IMR-90 (cell line): ENCODE data around the gene GRIK1. TPM values are rescaled to one million over a fixed set of nuclear protein-coding genes. Genes with fewer than 3 reads are reported as not detected.

Experiments
- ATAC-seq: fragments of 200-7000 bp; cut with Tn5 transposase; 2 replicates; pipeline ENCODE4 v1.9.1; 2020; ENCODE audit warnings: low read depth, mild to moderate bottlenecking, moderate library complexity
- BruUV-seq: library from RNA; stranded (reverse); fragments of 400-500 nt; replicated peaks from 2 replicates; lab custom pipeline; 2021; lab: Mats Ljungman, UMichigan
- CTCF ChIA-PET: fragments of 300-600 bp; formaldehyde crosslinking; extraction: SDS; loops from one replicate; lab custom pipeline; 2021; ENCODE audit warnings: antibody characterized with exemption; lab: Yijun Ruan, JAX
- POLR2A ChIA-PET: fragments of 300-600 bp; sonication (Branson Sonifier 250); formaldehyde crosslinking; loops from one replicate; lab custom pipeline; 2022; ENCODE audit warnings: antibody characterized with exemption; ENCODE audit not compliant: unreplicated experiment; lab: Charles Lee
- DNase-seq: peaks from one replicate; pipeline ENCODE4 v3.0.0; 2013
- H2AFZ ChIP-seq: replicated peaks from 2 replicates; pipeline ENCODE3; 2013; ENCODE audit warnings: low read length, mild to moderate bottlenecking; ENCODE audit not compliant: poor library complexity
- H2AK5ac ChIP-seq: 2 replicates; pipeline ENCODE4 v1.6.1; 2013; ENCODE audit warnings: low read depth, low read length, inconsistent platforms
- H2AK9ac ChIP-seq: replicated peaks from 2 replicates; pipeline ENCODE3; 2013; ENCODE audit warnings: mild to moderate bottlenecking, low read depth, low read length, moderate library complexity; ENCODE audit not compliant: poor library complexity
- H2BK120ac ChIP-seq: 2 replicates; pipeline ENCODE4 v1.6.1; 2013; ENCODE audit warnings: low read depth, low read length, inconsistent platforms
- H2BK15ac ChIP-seq: 3 replicates; pipeline ENCODE4 v1.6.1; 2013; ENCODE audit warnings: low read depth, low read length, inconsistent platforms
- H2BK20ac ChIP-seq: 2 replicates; pipeline ENCODE4 v1.6.1; 2013; ENCODE audit warnings: low read depth, mild to moderate bottlenecking, inconsistent platforms, low read length, moderate library complexity
- H2BK5ac ChIP-seq: 2 replicates; pipeline ENCODE4 v1.6.1; 2013; ENCODE audit warnings: mild to moderate bottlenecking, low read depth, low read length, inconsistent platforms; ENCODE audit not compliant: poor library complexity, severe bottlenecking
- H3K14ac ChIP-seq: replicated peaks from 2 replicates; pipeline ENCODE4 v1.6.1; 2013; ENCODE audit warnings: low read depth, low read length, inconsistent platforms
- H3K18ac ChIP-seq: 2 replicates; pipeline ENCODE4 v1.6.1; 2013; ENCODE audit warnings: low read depth, low read length, control low read depth
- H3K23ac ChIP-seq: 2 replicates; pipeline ENCODE4 v1.6.1; 2013; ENCODE audit warnings: low read depth, low read length, inconsistent platforms
- H3K27ac ChIP-seq: 2 replicates; pipeline ENCODE4 v1.5.1; 2013; ENCODE audit warnings: mild to moderate bottlenecking, control low read depth, low read length; ENCODE audit not compliant: insufficient read depth
- H3K27me3 ChIP-seq: 2 replicates; pipeline ENCODE4 v1.6.1; 2013; ENCODE audit warnings: low read length; ENCODE audit not compliant: control insufficient read depth, insufficient read depth
- H3K36me3 ChIP-seq: 2 replicates; pipeline ENCODE4 v1.6.1; 2013; ENCODE audit warnings: low read length, mixed read lengths; ENCODE audit not compliant: control insufficient read depth, insufficient read depth
- H3K4ac ChIP-seq: 2 replicates; pipeline ENCODE4 v1.6.1; 2013; ENCODE audit warnings: low read depth, low read length, inconsistent platforms
- H3K4me1 ChIP-seq: 2 replicates; pipeline ENCODE4 v1.6.1; 2013; ENCODE audit warnings: low read length, mixed read lengths; ENCODE audit not compliant: control insufficient read depth, insufficient read depth
- H3K4me2 ChIP-seq: 2 replicates; pipeline ENCODE4 v1.6.1; 2013; ENCODE audit warnings: low read depth, mild to moderate bottlenecking, control low read depth, low read length, moderate library complexity
- H3K4me3 ChIP-seq: 2 replicates; pipeline ENCODE4 v1.5.1; 2013; ENCODE audit warnings: low read depth, mild to moderate bottlenecking, control low read depth, low read length, moderate library complexity; ENCODE audit not compliant: insufficient read depth
- H3K56ac ChIP-seq: 2 replicates; pipeline ENCODE4 v1.6.1; 2013; ENCODE audit warnings: low read length, inconsistent platforms; ENCODE audit not compliant: insufficient read depth; ENCODE audit errors: extremely low read depth
- H3K79me1 ChIP-seq, 2 experiments: 2 replicates each; pipeline ENCODE4 v1.6.1; 2013; ENCODE audit warnings: low read length in 2 of 2, inconsistent platforms in 1 of 2, low read depth in 1 of 2
- H3K9ac ChIP-seq: 2 replicates; pipeline ENCODE4 v1.6.1; 2013; ENCODE audit warnings: low read depth, low read length, control low read depth
- H3K9me1 ChIP-seq: 2 replicates; pipeline ENCODE4 v1.6.1; 2013; ENCODE audit warnings: low read length, inconsistent platforms; ENCODE audit not compliant: insufficient read depth
- H3K9me3 ChIP-seq: 2 replicates; pipeline ENCODE4 v1.6.1; 2013; ENCODE audit warnings: low read length; ENCODE audit not compliant: control insufficient read depth, insufficient read depth
- H4K20me1 ChIP-seq: 2 replicates; pipeline ENCODE4 v1.6.1; 2013; ENCODE audit warnings: low read length, inconsistent platforms; ENCODE audit not compliant: insufficient read depth
- H4K5ac ChIP-seq: 2 replicates; pipeline ENCODE4 v1.6.1; 2013; ENCODE audit warnings: mild to moderate bottlenecking, low read depth, low read length, control low read depth
- H4K8ac ChIP-seq, 2 experiments: 2 replicates each; pipeline ENCODE4 v1.6.1; 2013; ENCODE audit warnings: low read depth in 2 of 2, low read length in 2 of 2, control low read depth in 1 of 2, inconsistent platforms in 1 of 2
- H4K91ac ChIP-seq: 2 replicates; pipeline ENCODE4 v1.6.1; 2013; ENCODE audit warnings: low read depth, low read length, inconsistent platforms; ENCODE audit not compliant: insufficient read depth
- CEBPB ChIP-seq: IDR thresholded peaks from 2 replicates; pipeline ENCODE4 v1.6.1; 2012; ENCODE audit warnings: low read depth, low read length, improper control_type of control experiment
- RCOR1 ChIP-seq: IDR thresholded peaks from 2 replicates; pipeline ENCODE4 v1.6.1; 2012; ENCODE audit warnings: mild to moderate bottlenecking, low read length, improper control_type of control experiment; ENCODE audit not compliant: insufficient replicate concordance
- WGBS, 2 experiments: methylation state at CpG; one replicate each; pipeline versions ENCODE4 v1.1.5 to v1.1.7; 2013; ENCODE audit warnings: missing lambda C conversion rate in 2 of 2; ENCODE audit not compliant: insufficient read length in 1 of 2; ENCODE audit errors: extremely low coverage in 2 of 2; 5-methylcytosine and 5-hydroxymethylcytosine counted together
- dilution Hi-C: fragments of 300-500 bp; cut with HindIII; formaldehyde crosslinking; loops from one replicate; pipeline ENCODE4 v1.14.3; 2018; ENCODE audit warnings: low sequenced_read_pairs; ENCODE audit not compliant: unreplicated experiment
- in situ Hi-C: fragments of 300-500 bp; cut with MboI; formaldehyde crosslinking; loops from 3 replicates; pipeline ENCODE4 v1.14.3; 2019; ENCODE audit warnings: low sequenced_read_pairs, inconsistent platforms, mixed read lengths
- intact Hi-C: fragments of 100-400 bp; cut with micrococcal nuclease; formaldehyde crosslinking; loops from 2 replicates; pipeline ENCODE4 v1.10.0; 2022
- polyA plus RNA-seq, 3 experiments: library from polyadenylated mRNA; depleted of rRNA; stranded (reverse); fragments of >200 nt; gene quantifications; 2 replicates each; pipeline ENCODE4 v1.2.3, GENCODE V29; 2012; ENCODE audit warnings: low replicate concordance in 1 of 3
- total RNA-seq: library from RNA; depleted of rRNA; stranded (reverse); fragments of >200 nt; gene quantifications from 2 replicates; pipeline ENCODE4 v1.2.3, GENCODE V29; 2012

Gene GRIK1
- total and polyA plus RNA-seq, 2 of the 4 experiments (the other 2 are of a cell fraction) = not detected

GRCh38 chr21:29819675-29820326 lies 120.0 kb downstream of the GRIK1 start:
- Histone ChIP-seq H3K4me3 (no peak overlapping the region), H3K9ac (no peak overlapping the region), H2AK9ac (no peak overlapping the region), H2AK5ac (no peak overlapping the region), H4K5ac (no peak overlapping the region), H3K4me1 (no peaks in the 10 kb centered on the region), H4K91ac (no peak overlapping the region), H3K23ac (no peak overlapping the region), H2BK20ac (no peak overlapping the region), H3K36me3 (no peaks in the 10 kb centered on the region), H2BK5ac (no peak overlapping the region), H3K18ac (no peak overlapping the region), H2AFZ (no peak overlapping the region), H3K14ac (no peak overlapping the region), H3K4ac (no peak overlapping the region), H3K9me1 (no peaks in the 10 kb centered on the region), H3K27me3 (no peaks in the 10 kb centered on the region; the same call in 1 of the 2 replicates), H3K4me2 (no peak overlapping the region), H3K56ac (no peak overlapping the region), H3K9me3 (no peaks in the 10 kb centered on the region), H3K79me1 (no peaks in the 10 kb centered on the region), H3K27ac (no peak overlapping the region), H4K8ac (no peak overlapping the region), H4K20me1 (no peaks in the 10 kb centered on the region), H2BK120ac (no peak overlapping the region), H2BK15ac (no peak overlapping the region)
- ChIA-PET POLR2A (interaction anchor here (0.6 kb wide), 1 partner anchor 434 kb away, joined by 4 read pairs; no protein-coding TSS in a partner anchor), CTCF (no interaction called here)
- ATAC-seq (no peak), DNase-seq (no peak)
- WGBS, 2 experiments = 20% methylated on average over 1 of the region's 5 CpGs; no CpG with 5 or more reads in 1 of the 2 experiments
- in situ Hi-C loops (no loop called here), intact Hi-C loops (no loop called here), dilution Hi-C loops (no loop called here)
- TF ChIP-seq RCOR1 (no peak), CEBPB (no peak)
- BruUV-seq = no TSS peak
